Neuron (in vitro differentiated cells): ENCODE measurements around the gene MISP3.
A peak's percentile ranks its signal among the peaks of the same experiment; 100 is the strongest.

Experiments used
- H2AFZ ChIP-seq: one replicate; pipeline ENCODE4 v1.6.1; 2013; ENCODE audit warnings: low read depth, mild to moderate bottlenecking, inconsistent platforms, low read length, moderate library complexity
- H3K27me3 ChIP-seq: one replicate; pipeline ENCODE4 v1.6.1; 2013; ENCODE audit warnings: low read length; ENCODE audit not compliant: insufficient read depth
- H3K36me3 ChIP-seq: one replicate; pipeline ENCODE4 v1.6.1; 2013; ENCODE audit warnings: low read length; ENCODE audit not compliant: insufficient read depth
- H3K4me1 ChIP-seq: one replicate; pipeline ENCODE4 v1.6.1; 2013; ENCODE audit warnings: low read length; ENCODE audit not compliant: insufficient read depth
- H3K4me3 ChIP-seq: 2 replicates; pipeline ENCODE4 v1.5.1; 2013; ENCODE audit warnings: mild to moderate bottlenecking, low read length, moderate library complexity
- H3K9me3 ChIP-seq: one replicate; pipeline ENCODE4 v1.6.1; 2013; ENCODE audit warnings: low read length

MISP3 gene

DNA sequence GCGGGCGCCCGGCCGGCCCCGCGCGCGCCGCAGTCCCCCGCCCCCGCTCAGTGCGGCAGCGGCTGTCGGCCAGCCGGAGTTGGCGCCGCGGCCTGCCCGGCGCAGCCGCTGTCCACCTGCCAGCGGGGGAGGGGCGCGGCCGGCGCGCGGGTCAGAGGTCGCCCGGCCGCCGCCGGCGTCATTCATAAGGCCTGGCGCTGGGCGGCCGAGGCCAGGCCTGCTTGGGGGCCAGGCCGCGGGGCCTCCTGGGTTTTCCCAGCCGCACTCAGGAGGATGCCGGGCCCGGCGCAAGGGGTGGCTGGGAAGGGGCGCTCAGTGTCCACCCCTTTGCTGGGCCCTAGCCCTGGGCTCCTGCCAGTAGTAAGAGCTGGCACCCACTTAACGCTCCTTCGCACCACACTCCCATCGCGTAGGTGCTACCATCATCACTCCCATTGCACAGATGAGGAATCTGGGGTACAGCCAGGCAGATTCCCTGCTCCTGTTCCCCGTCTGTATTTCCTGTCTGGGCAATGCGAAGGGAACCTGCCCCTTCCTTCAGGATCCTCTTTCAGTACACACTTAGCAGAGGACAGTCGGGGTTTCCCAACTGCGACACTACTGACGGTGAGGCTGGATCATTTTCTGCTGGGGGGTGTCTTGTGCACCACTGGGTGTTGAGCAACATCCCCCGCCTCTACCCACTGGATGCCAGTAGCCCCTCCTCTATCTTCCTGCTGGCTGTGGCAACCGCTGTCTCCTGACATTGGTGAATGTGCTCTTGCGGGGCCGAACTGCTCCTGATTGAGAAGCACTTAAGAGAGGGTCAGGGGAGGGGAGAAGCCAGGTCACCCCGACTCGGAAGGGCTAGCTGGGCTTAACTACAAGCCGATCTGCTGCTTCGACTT lies 45.8 kb downstream of the MISP3 start:
- H3K36me3 ChIP-seq, result peaks cover 8% of the 10 kb centered on the region
- peaks cover 30% of the 10 kb centered on the region for H3K4me1 ChIP-seq
- H2AFZ ChIP-seq, result no peak overlapping the region
- H3K9me3 ChIP-seq, result no peaks in the 10 kb centered on the region
- peak overlapping the region; percentile 49 for H3K4me3 ChIP-seq
- no peaks in the 10 kb centered on the region for H3K27me3 ChIP-seq

- Histone ChIP-seq H3K27me3 (no peaks in the 10 kb centered on the region), H2AFZ (no peak overlapping the region), H3K36me3 (peaks cover 8% of the 10 kb centered on the region), H3K9me3 (no peaks in the 10 kb centered on the region), H3K4me3 (peak overlapping the region; percentile 49), H3K4me1 (peaks cover 24% of the 10 kb centered on the region)
These were observed 46.6 kb downstream of the MISP3 start for GRCh38 chr19:14119146-14119545.

- Histone ChIP-seq H3K4me1 (peaks cover 24% of the 10 kb centered on the region), H3K4me3 (no peak overlapping the region), H3K27me3 (no peaks in the 10 kb centered on the region), H3K36me3 (peaks cover 10% of the 10 kb centered on the region), H3K9me3 (no peaks in the 10 kb centered on the region), H2AFZ (no peak overlapping the region)
These were observed 47.3 kb downstream of the MISP3 start for GRCh38 chr19:14119644-14120496.

GRCh38 chr19:14120497-14120780 lies 47.9 kb downstream of the MISP3 start:
- H3K27me3 ChIP-seq, result no peaks in the 10 kb centered on the region
- no peaks in the 10 kb centered on the region for H3K9me3 ChIP-seq
- peaks cover 24% of the 10 kb centered on the region for H3K4me1 ChIP-seq
- H2AFZ ChIP-seq, result no peak overlapping the region
- H3K36me3 ChIP-seq, result peaks cover 15% of the 10 kb centered on the region
- no peak overlapping the region for H3K4me3 ChIP-seq

DNA sequence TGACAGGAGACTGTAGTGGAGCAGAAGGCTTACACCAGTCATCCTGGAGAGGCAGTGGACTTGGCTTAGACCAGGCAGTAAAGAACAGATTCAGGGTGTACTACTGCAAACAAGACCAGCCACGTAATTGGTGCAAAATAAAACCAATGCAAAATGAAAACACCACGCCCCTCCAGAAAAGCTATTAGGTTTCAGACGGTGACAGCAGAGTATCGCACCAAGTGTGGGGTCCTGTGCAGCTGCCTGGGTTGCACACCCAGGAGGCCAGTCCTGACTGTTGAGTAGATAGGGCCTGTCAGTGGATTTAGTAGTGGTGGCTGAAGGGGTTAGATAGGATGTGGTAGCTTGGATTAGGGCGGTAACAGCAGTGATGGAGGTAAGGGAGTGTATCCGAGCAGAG lies 50.3 kb downstream of the MISP3 start:
- H3K36me3 ChIP-seq, result peaks cover 21% of the 10 kb centered on the region

More for the DNA sequence above, 50.3 kb downstream of the MISP3 start:
- Histone ChIP-seq H3K4me1 (peaks cover 14% of the 10 kb centered on the region), H3K9me3 (no peaks in the 10 kb centered on the region), H3K27me3 (no peaks in the 10 kb centered on the region), H2AFZ (no peak overlapping the region), H3K4me3 (no peak overlapping the region)
